ENCODE results near the gene LASP1NB.

The LASP1NB gene

GRCh38 chr17:38892083-38892482 lies 33.3 kb upstream of the LASP1NB start:
- Histone ChIP-seq H3K4me3 (ENCODE audit: low read depth in 2 of 2, low read length in 2 of 2) (no peak overlapping the region), H3K27ac (ENCODE audit: low read length) (no peak overlapping the region), H3K4me1 (ENCODE audit: control insufficient read depth, insufficient read depth, low read length) (peaks cover under 1% of the 10 kb centered on the region; the same call in 1 of the 2 replicates), H3K36me3 (ENCODE audit: control insufficient read depth, insufficient read depth, low read length) (no peaks in the 10 kb centered on the region), H3K9me3 (ENCODE audit: control insufficient read depth, insufficient read depth, low read depth, low read length) (no peaks in the 10 kb centered on the region), H3K27me3 (ENCODE audit: control insufficient read depth, insufficient read depth, low read length) (no peaks in the 10 kb centered on the region)
- intact Hi-C loops (cut with micrococcal nuclease; ENCODE audit: unreplicated experiment) (no loop called here), in situ Hi-C loops (cut with HindIII; ENCODE audit: low pct_unique_long_range_greater_than_20kb, low sequenced_read_pairs) (no loop called here)
- POLR2A ChIA-PET, result no interaction called here
- no TSS peak for BruUV-seq (replicated peaks)
- CTCF ChIA-PET, result no interaction called here
- ATAC-seq (no peak), DNase-seq (ENCODE audit: low read depth, low spot score) (no peak)
- TF ChIP-seq REST (IDR thresholded peaks at IDR 0.05; ENCODE audit: insufficient read depth in 1 of 2, low read depth in 2 of 2, low read length in 1 of 2), result no peak
- TF ChIP-seq CTCF (IDR thresholded peaks at IDR 0.05), result no peak
- no peak for TF ChIP-seq SIN3A (IDR thresholded peaks at IDR 0.05; ENCODE audit: borderline replicate concordance, insufficient read depth, low read depth, low read length)
- no peak for TF ChIP-seq TCF7L2 (IDR thresholded peaks at IDR 0.05; ENCODE audit: low read depth, low read length)
- TF ChIP-seq POLR2AphosphoS5 (IDR thresholded peaks at IDR 0.05; ENCODE audit: low read depth, low read length), result no peak

GRCh38 chr17:38892620-38893019 lies 32.8 kb upstream of the LASP1NB start:
- TF ChIP-seq POLR2AphosphoS5 (IDR thresholded peaks at IDR 0.05; ENCODE audit: low read depth, low read length) (no peak), REST (IDR thresholded peaks at IDR 0.05; ENCODE audit: insufficient read depth in 1 of 2, low read depth in 2 of 2, low read length in 1 of 2) (no peak), TCF7L2 (IDR thresholded peaks at IDR 0.05; ENCODE audit: low read depth, low read length) (no peak), SIN3A (IDR thresholded peaks at IDR 0.05; ENCODE audit: borderline replicate concordance, insufficient read depth, low read depth, low read length) (no peak)
- no peaks in the 10 kb centered on the region for H3K9me3 ChIP-seq (ENCODE audit: control insufficient read depth, insufficient read depth, low read depth, low read length)
- no peaks in the 10 kb centered on the region for H3K36me3 ChIP-seq (ENCODE audit: control insufficient read depth, insufficient read depth, low read length)
- no peak for ATAC-seq
- ChIA-PET POLR2A (no interaction called here), CTCF (no interaction called here)
- H3K27ac ChIP-seq (ENCODE audit: low read length), result no peak overlapping the region
- H3K4me3 ChIP-seq (ENCODE audit: low read depth in 2 of 2, low read length in 2 of 2), result no peak overlapping the region
- DNase-seq (ENCODE audit: low read depth, low spot score), result no peak
- no peaks in the 10 kb centered on the region for H3K27me3 ChIP-seq (ENCODE audit: control insufficient read depth, insufficient read depth, low read length)
- BruUV-seq (replicated peaks), result no TSS peak
- peaks cover 5% of the 10 kb centered on the region for H3K4me1 ChIP-seq (ENCODE audit: control insufficient read depth, insufficient read depth, low read length)
- intact Hi-C loops (cut with micrococcal nuclease; ENCODE audit: unreplicated experiment) (no loop called here), in situ Hi-C loops (cut with HindIII; ENCODE audit: low pct_unique_long_range_greater_than_20kb, low sequenced_read_pairs) (no loop called here)

Measured in Panc1 (cell line).